HUDEP-2 (cell line): ENCODE measurements around the gene EIF2D.

Source experiments
- DNase-seq, 76 experiments: peaks; one replicate each; lab custom pipeline; 2025; ENCODE audit not compliant: unreplicated experiment in 76 of 76; lab: John Stamatoyannopoulos, UW

Gene EIF2D

GRCh38 chr1:206554211-206554610 is 58.1 kb downstream of the EIF2D start:
- DNase-seq = no peak

GRCh38 chr1:206551986-206552326 is 60.3 kb downstream of the EIF2D start:
- DNase-seq = no peak

GRCh38 chr1:206551296-206551985 is 60.8 kb downstream of the EIF2D start:
- DNase-seq = peak in 1 of 76 experiments; percentile 27

- no peak for DNase-seq
Observed at GRCh38 chr1:206550446-206550845, 61.8 kb downstream of the EIF2D start.

- no peak for DNase-seq
Observed at GRCh38 chr1:206547104-206547503, 65.2 kb downstream of the EIF2D start.

- DNase-seq = no peak
Observed at GRCh38 chr1:206545351-206545750, 66.9 kb downstream of the EIF2D start.

- DNase-seq = peak in 54 of 76 experiments; percentile 4 to 73 (median 38)
Observed at GRCh38 chr1:206544562-206545257, 67.6 kb downstream of the EIF2D start.
